Measurements from ENCODE around the gene OR9A2.

DNA sequence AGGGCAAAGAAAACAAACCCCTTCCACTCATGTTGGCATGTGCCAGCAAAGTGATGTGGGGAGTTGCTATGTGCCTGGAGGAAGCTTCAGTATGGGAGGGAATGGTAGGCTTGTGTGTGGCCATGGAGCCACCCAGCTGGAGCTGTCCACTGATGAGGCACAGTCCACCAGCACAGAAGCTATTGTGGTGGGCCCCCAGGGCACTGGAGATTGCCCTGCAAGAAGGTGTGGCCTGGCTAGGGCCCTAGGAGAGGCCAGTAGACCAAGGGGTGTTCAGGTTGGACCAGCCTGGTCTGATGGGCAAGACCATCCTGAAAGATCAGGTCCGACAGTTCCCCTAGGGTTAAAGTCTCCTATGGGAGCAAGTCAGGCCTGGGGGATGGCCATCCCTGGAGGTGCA lies 42.6 kb downstream of the OR9A2 start:
- TF ChIP-seq, protein P1, sequence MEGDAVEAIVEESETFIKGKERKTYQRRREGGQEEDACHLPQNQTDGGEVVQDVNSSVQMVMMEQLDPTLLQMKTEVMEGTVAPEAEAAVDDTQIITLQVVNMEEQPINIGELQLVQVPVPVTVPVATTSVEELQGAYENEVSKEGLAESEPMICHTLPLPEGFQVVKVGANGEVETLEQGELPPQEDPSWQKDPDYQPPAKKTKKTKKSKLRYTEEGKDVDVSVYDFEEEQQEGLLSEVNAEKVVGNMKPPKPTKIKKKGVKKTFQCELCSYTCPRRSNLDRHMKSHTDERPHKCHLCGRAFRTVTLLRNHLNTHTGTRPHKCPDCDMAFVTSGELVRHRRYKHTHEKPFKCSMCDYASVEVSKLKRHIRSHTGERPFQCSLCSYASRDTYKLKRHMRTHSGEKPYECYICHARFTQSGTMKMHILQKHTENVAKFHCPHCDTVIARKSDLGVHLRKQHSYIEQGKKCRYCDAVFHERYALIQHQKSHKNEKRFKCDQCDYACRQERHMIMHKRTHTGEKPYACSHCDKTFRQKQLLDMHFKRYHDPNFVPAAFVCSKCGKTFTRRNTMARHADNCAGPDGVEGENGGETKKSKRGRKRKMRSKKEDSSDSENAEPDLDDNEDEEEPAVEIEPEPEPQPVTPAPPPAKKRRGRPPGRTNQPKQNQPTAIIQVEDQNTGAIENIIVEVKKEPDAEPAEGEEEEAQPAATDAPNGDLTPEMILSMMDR (IDR thresholded peaks at IDR 0.05): no peak
- no peak for TF ChIP-seq POLR2AphosphoS5 (IDR thresholded peaks at IDR 0.05)
- TF ChIP-seq POLR2A (IDR thresholded peaks at IDR 0.05): no peak

All from prostate gland (tissue), 2 donors.